HPDE6-E6E7 (cell line): Measurements from ENCODE around the gene MYO5C.
"Not testable (repeated sequence)": the region's sequence is repeated elsewhere in the genome, so short reads cannot be mapped to it uniquely, and the experiment has no call there.

ENCODE experiments used
- DNase-seq: peaks from one replicate; pipeline ENCODE4 v3.0.0; 2011; ENCODE audit warnings: missing footprints; ENCODE audit errors: extremely low spot score

The MYO5C gene

DNA sequence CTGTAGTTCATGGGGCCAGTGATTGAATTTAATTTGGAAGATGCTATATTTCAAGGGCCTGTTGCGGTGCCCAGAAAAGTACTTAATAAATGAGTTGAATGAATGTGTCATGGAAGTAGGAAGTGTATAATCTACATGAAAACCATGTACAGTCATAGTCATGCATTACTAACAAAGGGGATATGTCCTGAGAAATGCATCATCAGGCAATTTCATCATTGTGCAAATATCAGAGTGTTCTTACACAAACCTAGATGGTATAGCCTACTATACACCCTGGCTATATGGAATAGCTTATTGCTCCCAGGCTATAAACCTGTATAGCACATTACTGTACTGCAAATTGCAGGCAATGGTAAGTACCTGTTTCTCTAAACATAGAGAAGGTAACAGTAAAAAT lies 10.7 kb upstream of the MYO5C start:
- peak; percentile 45 for DNase-seq

DNA sequence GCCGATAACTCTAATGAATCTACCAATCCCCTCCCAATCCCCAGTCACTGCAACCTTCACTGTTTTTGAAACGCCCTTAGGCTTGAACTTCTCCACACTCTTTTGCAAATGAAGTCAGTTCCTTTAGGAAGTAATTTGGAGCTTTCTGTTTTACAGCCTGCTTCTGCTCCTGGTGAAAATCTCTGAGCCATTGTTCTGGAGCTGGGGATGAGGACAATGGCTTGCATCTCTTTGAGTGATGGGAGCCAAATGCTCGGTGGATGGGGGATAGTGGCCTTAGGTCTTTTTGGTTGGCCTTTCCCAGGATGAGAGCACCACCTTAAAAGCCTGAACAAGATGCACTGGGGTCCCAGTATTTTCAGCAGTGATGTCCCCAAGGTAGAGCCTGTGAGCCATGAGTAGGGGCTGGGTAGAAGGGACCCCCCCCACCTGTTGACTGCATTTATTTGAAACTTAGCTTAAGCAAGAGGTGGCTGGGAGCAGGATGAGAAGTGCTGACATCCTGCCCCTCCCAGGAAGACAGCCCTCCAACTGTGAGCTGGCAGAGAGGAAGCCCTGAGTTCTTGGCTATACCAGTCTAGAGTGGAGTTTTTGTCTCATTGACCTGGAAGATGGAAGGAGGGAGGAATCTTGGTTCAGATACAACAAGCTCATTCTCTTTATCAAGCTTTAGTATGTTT lies 7.6 kb upstream of the MYO5C start:
- DNase-seq, result no peak

DNA sequence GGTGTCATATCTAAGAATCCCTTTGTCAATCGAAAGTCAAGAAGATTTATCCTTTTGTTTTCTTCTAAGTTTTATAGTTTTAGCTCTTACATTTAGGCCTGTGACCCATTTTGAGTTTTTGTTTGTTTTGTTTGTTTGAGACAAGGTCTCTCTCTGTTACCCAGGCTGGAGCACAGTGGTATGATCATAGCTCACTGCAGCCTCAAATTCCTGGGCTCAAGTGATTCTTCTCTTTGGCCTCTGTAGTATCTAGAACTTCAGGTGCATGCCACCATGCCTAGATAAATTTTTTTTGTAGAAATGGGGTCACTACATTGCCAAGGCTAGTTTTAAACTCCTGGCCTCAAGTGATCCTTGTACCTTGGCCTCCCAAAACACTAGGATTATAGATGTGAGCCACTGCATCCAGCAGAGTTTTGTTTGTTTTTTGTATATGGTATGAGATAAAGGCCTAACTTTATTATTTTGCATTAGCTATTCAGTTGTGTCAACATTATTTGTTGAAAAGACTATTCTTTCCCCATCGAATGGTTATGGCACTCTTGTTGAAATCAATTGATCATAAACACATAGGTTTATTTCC lies 5.8 kb upstream of the MYO5C start:
- DNase-seq, result no peak

DNA sequence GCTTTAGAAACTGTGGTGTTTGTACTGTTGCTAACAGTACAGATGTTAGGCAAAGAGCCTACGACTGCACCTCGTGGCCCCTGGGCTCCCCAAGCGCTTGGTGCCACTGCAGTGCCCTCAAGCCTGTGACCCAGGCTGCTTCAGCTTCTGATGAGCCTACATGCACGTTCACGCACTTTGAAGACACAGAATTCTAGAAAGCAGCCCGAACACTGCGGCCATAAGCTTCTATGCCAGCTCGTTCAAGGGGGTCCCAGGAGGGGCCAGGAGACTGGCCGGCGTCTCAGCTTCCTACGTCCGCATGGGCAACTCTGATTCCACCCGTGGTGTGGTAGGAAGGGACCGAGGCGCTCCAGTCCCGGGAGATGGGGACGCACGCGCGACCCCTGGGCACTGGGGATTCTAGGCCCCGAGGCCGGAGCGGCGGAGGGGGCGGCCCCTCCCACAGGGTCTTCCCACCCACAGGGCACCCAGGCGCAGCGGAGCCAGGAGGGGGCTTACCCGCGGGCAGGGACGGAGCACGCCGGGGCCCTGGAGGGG lies 653 bp downstream of the MYO5C start:
- DNase-seq, result no peak

DNA sequence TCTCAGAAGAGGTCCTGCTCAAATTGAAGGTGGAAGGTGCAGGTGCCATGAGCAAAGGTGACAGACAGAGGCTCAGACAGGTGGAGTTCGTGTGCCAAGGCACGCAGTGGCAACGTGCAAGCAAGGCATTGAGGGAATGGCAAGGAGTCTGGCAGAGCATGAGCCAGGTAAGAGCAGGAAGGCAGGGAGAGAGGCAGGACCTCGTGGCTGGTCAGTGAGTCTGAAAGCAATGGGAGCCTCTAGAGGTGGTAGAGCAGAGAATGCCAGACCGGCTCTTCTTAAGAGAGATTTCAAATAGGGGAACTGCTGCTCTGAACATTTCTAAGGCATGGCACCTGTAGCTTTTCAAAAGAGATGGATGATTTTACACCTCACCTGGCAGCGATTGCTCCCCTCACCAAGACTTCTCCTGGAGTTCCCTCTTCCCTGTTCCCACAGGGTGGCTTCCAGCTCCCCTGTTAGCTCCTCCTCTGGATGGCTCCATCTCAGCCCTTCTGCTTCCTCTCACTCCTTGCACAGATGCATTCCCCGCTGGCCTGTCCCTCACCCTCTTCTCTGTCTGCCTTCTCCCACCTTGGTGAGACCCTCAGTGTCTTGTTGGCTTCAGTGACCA lies 2.7 kb downstream of the MYO5C start:
- no peak for DNase-seq

DNA sequence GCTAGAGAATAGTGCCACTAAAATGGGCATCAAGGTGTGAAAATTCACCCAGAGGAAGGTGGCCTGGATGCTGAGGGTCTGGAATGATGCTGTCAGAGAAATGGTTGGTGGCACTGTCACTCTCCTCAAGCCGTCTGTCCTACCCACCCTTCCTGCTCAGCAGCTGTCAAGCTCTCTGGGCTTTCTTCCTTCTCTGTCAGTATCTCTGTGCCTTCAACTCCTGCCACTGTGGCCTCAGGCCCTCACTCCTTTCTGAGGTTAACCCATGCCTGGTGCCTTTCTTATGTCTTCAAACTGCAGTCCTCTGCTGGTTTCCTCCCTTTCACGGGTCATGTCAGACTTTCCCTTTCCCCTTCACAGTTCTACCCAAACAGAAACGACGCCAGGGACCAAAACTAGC lies 4.4 kb downstream of the MYO5C start:
- DNase-seq, result no peak

DNA sequence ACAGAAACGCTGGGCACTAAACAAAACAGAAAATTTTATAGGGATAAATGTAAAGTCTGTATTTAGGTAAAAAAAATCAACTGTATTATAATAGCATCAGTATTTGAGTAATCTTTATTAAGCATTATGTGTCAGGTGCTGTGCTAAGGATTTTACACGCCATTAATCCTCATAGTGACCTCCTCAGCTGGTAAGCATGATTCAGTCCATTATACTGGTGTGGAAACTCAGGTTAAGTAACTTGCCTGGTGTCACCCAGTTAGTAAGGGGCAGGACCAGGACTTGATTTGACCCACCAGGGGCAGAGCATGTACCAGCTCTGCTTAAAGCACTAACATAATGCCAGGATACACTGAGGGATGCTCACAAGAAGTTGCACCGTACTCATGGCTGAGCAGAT lies 4.8 kb downstream of the MYO5C start:
- no peak for DNase-seq

DNA sequence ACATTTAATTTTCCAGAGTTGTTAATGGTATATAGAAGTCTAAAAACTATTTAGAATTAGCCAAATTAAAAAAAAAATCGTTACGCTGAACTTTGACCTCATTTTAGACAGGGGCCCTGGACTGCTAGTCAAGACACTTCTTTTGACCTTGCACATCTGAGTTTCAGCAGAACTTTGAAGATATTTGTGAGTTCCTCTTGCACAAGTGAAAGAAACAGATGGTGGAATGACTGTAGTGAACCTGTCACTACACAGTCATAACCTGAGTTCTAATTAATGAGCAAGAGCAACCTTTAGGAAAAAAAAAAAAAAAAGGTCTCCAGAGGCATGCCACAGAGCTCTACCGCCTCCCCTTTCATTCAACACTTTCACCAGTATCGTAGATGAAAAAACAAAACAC lies 5.3 kb downstream of the MYO5C start:
- no peak for DNase-seq

DNA sequence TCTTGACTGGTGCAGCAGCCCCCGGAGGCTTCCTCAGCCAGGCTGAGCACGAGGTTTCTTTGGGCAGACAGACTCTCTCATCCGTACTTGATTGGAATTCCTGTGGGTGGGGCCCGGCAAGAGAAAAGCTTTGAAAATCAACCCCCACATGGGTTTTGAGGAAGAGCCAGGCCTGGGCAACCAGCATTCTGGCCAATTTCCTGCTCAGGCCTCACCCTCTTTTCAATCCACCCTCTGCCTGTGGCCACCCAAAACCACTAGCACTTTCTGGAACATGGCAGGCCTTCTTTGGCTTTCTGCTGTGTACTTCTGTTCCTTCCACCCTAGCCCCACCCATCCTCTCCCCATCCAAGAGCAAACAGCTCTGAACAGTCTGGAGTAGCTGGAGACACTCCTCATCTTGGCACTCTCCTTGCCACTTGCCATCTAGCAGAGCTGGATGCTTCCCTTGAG lies 5.9 kb downstream of the MYO5C start:
- no peak for DNase-seq

DNA sequence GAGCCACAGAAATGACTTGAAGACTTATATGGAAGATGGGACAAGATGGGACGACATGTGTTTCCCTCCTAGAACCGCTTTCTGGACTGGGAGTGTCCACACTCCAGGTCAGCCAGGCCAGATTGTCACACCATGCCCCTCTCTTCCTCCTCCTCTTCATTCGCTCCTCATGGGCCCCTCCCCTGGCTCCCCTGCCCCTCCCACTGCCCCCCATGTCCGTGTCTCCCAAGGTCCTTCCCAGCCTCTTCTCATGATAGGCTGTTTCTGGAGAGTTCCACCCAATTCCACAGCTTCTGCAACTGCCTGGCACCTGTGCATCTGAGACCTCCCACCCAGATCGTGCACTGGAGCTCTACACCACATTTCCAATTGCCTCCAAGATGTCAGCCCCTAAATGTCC lies 6.6 kb downstream of the MYO5C start:
- no peak for DNase-seq

DNA sequence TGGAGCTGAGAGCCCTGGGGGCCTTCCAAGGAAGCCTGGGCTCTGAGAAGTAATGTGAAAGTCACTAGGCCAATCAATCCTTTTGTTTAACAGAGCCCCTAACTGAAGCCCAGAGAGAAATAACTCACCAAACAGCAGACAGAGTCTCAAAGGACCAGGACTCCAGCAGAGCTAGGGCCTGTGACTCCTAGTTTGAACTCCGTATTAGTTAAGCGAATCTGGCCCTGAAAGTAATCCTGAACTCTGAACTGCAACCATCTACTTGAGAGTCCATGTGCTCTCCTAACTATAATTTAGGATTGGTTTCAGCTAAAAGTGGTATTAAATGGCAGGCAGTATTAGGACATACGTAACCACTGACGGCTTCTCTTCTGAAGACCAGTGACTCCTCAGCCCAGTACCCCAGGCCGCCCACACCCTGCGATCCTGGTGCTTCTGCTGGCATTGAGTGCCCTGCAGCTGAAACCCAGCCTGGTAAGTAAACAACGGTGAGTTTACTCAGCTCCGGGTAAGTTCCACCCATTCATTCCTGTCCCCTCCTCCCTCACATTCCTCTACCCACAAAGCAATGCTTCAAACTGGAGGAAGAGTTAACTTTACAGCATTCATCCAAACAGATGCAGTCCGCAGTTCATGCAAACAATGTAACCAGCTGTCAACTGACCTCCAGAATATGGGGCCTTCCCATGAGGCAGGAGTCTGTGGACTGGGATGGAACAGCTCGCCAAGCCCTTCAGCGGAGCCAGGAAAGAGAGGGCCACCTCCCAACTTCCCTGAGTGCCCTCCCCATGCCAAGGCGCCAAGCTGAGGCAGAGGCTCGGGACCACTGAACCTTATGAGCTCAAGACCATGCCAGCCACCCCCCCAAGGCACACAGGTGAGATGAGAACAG lies 7.3 kb downstream of the MYO5C start:
- DNase-seq, result peak; percentile 87

DNA sequence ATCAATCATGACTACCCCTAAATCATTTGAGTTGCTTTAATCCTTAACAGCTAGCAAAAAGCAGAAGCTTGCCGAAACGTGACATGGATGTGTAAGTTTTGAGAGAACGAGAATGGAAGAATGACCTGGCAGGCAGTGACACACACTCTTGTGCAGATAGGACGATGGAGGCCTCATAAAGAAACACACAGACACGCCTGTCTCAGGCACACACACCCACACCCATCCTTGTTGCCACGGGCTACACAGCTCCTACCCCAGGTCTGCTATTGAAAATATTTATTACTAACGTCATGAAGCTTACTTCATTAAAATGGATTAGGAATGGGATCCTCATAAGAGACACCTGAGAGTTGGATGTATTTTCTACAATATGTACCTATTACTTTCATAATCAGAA lies 8.5 kb downstream of the MYO5C start:
- DNase-seq, result no peak

DNA sequence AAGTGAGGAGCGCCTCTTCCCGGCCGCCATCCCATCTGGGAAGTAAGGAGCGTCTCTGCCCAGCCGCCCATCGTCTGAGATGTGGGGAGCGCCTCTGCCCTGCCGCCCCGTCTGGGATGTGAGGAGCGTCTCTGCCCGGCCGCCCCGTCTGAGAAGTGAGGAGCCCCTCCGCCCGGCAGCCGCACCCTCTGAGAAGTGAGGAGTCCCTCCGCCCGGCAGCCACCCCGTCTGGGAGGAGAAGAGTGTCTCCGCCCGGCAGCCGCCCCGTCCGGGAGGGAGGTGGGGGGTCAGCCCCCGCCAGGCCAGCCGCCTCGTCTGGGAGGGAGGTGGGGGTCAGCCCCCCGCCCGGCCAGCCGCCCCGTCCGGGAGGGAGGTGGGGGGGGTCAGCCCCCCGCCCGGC lies 9.7 kb downstream of the MYO5C start:
- DNase-seq, result not testable (repeated sequence)

DNA sequence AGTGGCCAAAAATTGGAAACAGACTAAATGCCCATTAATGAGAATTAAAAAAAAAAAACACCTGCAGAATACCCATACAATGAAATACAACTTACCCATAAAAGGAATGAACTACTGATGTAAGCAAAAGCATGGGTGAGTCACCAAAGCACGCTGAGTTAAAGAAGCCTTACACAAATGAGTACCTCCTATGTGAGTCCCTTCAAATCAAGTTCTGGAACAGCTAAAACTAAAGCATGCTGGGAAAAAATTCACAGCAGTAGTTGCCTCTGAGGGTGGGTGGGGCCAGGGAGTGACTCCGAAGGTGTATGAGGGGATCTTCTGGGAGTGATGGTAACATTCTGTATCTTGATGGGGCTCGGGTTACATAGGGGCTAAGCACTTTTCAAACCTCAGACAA lies 11.4 kb downstream of the MYO5C start:
- DNase-seq, result no peak

DNA sequence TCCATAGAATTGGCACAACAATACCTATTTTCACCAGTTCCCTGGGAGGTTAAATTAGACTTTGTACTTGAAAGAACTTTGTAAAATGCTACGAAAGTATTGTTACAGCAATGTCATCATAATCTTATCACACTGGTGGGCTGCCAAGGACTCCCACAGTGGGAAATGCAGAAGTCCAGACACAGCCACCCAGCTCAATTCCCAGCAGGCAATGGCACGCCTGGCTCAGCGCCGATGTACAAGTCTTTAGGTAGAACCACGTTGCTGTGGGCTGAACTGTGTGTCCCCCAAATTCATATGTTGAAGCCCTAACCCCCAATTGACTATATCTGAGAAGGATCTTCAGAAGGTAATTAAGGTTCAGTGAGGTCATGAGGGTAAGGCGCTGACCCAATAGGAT lies 12.3 kb downstream of the MYO5C start:
- no peak for DNase-seq

DNA sequence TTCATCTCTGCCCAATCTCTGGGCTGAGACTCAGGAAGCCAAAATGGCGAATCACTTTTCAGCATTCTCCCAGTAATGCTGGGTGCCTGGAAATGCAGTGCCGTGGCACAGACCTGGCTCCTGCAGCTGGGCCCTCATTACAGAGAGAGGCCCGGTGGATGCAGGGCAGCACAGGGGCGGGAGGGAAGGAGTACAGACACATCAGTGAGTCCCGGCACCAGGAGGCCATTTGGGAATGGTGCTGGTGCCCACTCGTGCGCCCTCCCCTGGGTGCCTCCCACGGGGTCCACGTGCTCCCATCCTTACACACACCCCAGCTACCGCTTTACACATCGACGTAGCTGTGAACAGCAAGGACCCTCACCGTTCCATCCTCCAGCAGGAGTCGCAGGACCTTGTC lies 13.2 kb downstream of the MYO5C start:
- DNase-seq, result no peak

DNA sequence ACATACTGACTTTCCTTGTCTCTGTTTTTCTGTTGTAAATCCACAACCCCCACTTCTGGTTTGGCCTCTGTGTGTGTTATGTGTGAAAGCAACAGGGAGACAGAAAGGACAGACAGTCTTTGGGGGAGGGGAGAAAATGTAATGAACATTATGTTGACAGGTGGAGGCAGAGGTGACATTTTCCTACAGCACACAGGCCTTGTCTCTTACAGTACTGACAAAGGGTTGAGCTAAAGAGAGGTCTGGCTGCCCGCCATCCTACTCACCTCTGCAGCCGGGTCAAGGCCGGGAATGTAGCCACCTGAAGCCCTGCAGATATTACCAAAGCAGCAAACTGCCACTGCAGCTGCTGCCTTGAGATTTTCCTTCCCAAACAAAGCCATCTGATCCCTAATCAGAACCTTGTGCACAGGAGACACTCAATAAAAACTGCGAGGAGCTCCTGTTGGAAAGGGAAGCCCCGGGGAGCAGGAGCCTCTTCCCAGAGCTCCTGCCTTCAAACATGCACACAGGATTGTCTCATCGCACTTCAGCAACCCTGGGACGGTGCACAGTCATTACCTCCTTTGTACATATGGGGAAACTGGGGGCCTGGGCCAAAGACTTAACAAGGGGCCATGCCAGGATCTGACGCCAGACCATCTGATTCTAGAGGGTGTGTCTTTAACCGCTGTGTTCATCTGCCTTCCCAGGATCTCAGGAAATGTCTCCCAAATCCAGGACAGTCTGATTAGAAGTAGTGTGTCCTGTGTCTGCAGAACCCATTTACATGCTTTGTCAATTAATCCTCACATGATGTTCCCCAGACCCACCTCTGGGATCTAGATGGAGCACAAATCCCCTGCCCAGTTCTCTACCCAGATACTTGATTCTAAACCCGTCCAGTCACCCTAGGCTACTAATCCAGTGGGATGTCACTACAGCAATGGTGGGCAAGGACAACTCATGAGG lies 14.2 kb downstream of the MYO5C start:
- no peak for DNase-seq

DNA sequence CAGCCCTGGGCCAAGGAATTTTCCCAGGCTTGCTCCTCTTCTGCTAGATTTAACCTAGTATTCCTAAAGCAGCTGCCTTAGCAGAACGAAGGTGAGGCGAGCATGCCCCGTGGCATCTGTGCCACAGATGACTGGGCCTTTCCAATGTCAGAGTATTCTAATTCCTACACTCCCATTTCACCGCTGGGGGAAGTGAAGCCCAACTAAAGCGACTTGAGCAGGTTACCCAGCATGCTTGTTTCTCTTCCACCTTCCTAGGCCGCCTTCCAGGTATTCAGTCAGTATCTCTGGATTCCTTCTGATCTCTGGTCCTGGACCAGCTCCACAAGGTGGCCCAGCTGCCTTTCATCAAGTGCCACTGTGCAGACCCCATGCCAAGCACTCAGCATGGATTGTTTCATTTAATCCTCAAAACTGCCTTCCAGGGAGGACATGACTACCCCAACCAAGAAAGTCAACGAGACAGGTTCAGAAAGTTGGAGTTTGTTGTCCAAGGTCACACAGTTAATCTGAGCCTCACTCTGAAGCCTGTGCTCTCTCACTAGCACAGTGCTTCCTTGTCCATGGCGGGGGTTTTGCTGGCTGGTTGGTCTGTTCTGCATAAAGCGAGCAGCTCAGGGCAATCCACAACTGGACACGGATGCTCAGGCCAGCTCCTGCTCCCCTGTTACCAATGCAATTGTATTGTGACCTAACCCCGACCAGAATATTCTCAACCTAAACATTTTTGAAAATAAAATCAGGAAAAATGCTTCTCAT lies 15.1 kb downstream of the MYO5C start:
- DNase-seq, result no peak

DNA sequence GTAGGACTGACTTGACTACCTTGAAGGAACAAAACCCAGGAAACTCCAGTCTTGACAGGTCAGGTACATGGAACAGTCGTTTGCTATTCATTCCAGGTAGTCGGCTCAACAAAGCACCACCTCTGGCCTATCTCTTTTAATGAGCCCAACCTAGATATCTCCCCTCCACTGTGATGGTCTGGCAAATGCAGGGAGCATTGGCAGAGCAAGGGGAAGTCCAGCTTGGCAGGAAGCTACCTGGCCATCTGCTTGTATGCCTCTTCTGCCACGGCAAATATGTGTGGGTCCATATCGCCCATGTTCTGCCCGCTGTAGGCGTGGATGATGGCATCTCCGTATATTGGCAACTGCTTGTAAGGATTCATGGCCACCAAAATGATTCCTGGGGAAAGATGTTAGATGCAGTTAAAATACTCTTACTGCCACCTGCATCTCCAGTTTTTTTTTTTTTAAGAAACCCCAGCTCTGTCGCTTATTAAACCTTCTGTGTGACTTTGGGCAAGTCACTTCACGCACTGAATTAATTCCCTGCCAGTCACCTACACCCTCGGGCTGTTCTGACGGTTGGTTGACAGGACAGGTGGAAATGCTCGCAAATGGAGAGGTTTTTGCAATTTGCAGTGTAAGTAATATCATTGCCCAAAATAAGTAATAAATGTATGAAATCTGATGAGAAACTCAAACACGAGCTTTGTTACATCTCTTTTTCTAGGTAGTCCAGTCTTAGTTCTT lies 16.8 kb downstream of the MYO5C start:
- DNase-seq, result no peak

DNA sequence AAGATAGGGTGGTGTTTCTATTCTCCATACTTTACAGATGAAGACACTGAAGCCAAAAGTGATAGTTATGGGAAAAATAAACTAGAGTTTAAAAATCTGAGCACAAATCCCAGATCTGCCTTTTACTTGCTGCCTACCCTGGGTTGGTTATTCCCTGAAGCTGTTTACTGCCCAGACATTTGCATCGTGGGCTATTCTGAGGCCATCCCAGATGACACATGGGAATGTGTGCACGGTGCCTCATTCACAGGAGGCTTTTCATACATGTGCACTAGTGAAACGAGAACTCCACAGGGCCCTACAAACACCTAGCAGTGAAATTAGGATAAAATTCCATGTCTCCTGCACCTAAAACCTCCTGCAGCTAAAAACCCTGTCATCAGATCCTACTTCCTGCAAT lies 17.5 kb downstream of the MYO5C start:
- DNase-seq, result no peak
